Stimulated activated naive B cell treated with anti-CD40 and anti-IgM and Interleukin-4, amounts not matched to agents 10 μg/mL and 1 μg/mL and 100 μg/mL, for 72 hours (primary cell): ENCODE data around the gene GIGYF1.
"Not testable (repeated sequence)": the region's sequence is repeated elsewhere in the genome, so short reads cannot be mapped to it uniquely, and the experiment has no call there.

ENCODE experiments used
- ATAC-seq, 2 donors: fragments of 150-1000 bp; cut with Tn5 transposase; replicated peaks; 2 replicates each; pipeline ENCODE4 v1.10.0; 2021; ENCODE audit warnings: moderate library complexity in 1 of 2
- DNase-seq: peaks from one replicate; pipeline ENCODE4 v3.0.0; 2021
- H3K27ac Mint-ChIP-seq: one replicate; pipeline ENCODE4 v1.8.0; 2022; ENCODE audit warnings: mild to moderate bottlenecking, mixed read lengths
- H3K27me3 Mint-ChIP-seq, 2 donors: one replicate each; pipeline ENCODE4 v1.8.0; 2022; ENCODE audit warnings: mixed read lengths in 2 of 2
- H3K36me3 Mint-ChIP-seq, 2 donors: one replicate each; pipeline ENCODE4 v1.8.0; 2022; ENCODE audit warnings: mixed read lengths in 2 of 2, mild to moderate bottlenecking in 1 of 2
- H3K4me1 Mint-ChIP-seq, 2 donors: one replicate each; pipeline ENCODE4 v1.8.0; 2022; ENCODE audit warnings: mixed read lengths in 2 of 2, mild to moderate bottlenecking in 1 of 2
- H3K4me3 Mint-ChIP-seq, 2 donors: one replicate each; pipeline ENCODE4 v1.8.0; 2022; ENCODE audit warnings: mild to moderate bottlenecking in 2 of 2, mixed read lengths in 2 of 2, moderate library complexity in 1 of 2
- H3K9me3 Mint-ChIP-seq, 2 donors: one replicate each; pipeline ENCODE4 v1.8.0; 2022; ENCODE audit warnings: mixed read lengths in 2 of 2, mild to moderate bottlenecking in 1 of 2

The GIGYF1 gene

GRCh38 chr7:100676501-100677306, 17.3 kb downstream of the GIGYF1 start:
- Mint-ChIP-seq H3K9me3 (no peaks in the 10 kb centered on the region), H3K36me3 (peaks cover 24 to 45% of the 10 kb centered on the region in 2 donors), H3K4me1 (peaks cover 16 to 47% of the 10 kb centered on the region in 2 donors), H3K27me3 (no peaks in the 10 kb centered on the region), H3K4me3 (peak overlapping the region; percentile 84 to 85), H3K27ac (peak overlapping the region; percentile 90)
- DNase-seq (no peak), ATAC-seq (no peak)

DNA sequence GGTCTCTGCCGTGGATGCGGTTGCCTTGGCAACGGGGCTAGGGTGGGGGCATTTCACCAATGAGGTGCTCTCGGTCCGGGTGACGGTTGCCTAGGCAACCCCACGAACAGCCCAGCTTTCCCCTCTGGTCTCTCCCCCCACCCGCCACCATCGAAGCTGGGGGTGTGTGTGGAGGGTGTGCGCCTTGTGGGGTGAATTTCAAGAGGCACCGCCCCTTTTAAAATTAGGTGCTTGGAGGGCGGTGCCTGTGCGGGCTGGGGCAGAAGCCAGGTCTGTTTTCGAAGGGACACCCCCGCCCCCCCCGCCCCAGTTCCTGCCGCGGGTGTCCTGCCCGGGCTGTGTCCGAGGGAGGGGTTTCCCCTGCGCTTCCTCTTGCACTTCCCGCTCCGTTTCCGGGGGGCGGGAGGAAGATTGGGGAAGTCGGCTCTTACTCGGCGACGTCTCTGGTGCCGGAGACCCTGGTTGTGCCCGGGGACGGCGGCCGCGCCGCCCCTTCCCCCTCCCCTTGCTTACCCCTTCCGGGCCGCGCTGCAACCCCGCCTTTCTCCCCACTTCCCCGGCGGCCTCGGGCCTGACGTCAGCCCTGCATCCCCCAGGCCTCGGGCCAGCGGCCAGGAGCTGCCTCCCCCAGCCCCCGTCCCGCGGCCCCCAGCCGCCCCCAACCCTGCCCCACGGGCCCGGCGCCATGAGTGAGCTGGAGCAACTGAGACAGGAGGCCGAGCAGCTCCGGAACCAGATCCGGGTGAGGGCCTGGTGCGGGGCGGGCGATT, 18.3 kb downstream of the GIGYF1 start:
- H3K27ac Mint-ChIP-seq, result peak overlapping the region; percentile 81

GRCh38 chr7:100675105-100675451, 19.0 kb downstream of the GIGYF1 start:
- H3K36me3 Mint-ChIP-seq, result peaks cover 19 to 35% of the 10 kb centered on the region in 2 donors
- peak overlapping the region; percentile 81 for H3K27ac Mint-ChIP-seq

More for the DNA sequence above, 18.3 kb downstream of the GIGYF1 start:
- H3K4me1 Mint-ChIP-seq, result peaks cover 16 to 42% of the 10 kb centered on the region in 2 donors
- DNase-seq (peak; percentile 81), ATAC-seq (peak; percentile 49 to 51)
- H3K36me3 Mint-ChIP-seq, result peaks cover 21 to 41% of the 10 kb centered on the region in 2 donors
- H3K9me3 Mint-ChIP-seq, result no peaks in the 10 kb centered on the region
- H3K27me3 Mint-ChIP-seq, result no peaks in the 10 kb centered on the region
- peak overlapping the region; percentile 84 to 85 for H3K4me3 Mint-ChIP-seq

DNA sequence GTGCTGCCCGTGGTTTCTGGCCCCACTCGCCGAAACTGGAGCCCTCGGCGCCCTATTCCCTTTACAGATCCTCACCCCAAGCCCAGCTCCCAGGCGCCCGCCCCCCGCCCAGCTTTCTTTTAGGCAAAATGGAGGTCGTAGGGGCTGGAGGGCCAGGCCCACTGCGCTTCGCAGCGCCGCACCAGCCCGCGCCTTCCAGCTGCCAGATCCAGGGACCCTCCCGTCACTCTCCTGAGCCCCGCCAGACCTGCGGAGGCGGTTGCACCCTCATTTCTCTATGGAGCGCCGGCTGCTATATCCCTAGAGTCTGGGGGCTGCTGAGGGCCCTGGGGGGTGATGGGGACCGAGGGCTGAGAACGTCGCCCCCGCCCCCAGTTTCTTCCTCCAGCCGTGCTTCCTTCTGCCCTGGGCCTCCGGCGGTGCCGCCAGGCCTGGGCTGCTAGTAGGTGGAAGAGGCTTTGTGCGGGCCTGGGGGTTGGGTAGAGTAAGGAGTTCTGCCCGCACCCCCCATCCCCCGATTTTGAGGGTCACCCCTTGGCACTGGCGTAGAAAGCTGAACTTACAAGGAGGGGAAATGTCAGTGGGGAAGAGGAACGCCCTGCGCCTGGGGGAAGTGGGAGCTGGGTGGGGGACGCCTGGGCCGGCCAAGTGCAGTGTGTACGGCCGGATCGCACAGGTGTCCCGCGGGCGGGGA, 19.5 kb downstream of the GIGYF1 start:
- Mint-ChIP-seq H3K4me1 (peaks cover 16 to 30% of the 10 kb centered on the region in 2 donors), H3K27me3 (no peaks in the 10 kb centered on the region), H3K36me3 (peaks cover 16 to 30% of the 10 kb centered on the region in 2 donors), H3K4me3 (peak overlapping the region; percentile 92 to 97), H3K27ac (peak overlapping the region; percentile 97), H3K9me3 (no peaks in the 10 kb centered on the region)
- DNase-seq (no peak), ATAC-seq (no peak)

More at GRCh38 chr7:100675105-100675451, 19.0 kb downstream of the GIGYF1 start:
- DNase-seq (no peak), ATAC-seq (no peak)
- H3K4me1 Mint-ChIP-seq, result peaks cover 16 to 35% of the 10 kb centered on the region in 2 donors
- H3K9me3 Mint-ChIP-seq, result no peaks in the 10 kb centered on the region
- H3K4me3 Mint-ChIP-seq, result peak overlapping the region; percentile 92 to 97
- no peaks in the 10 kb centered on the region for H3K27me3 Mint-ChIP-seq

DNA sequence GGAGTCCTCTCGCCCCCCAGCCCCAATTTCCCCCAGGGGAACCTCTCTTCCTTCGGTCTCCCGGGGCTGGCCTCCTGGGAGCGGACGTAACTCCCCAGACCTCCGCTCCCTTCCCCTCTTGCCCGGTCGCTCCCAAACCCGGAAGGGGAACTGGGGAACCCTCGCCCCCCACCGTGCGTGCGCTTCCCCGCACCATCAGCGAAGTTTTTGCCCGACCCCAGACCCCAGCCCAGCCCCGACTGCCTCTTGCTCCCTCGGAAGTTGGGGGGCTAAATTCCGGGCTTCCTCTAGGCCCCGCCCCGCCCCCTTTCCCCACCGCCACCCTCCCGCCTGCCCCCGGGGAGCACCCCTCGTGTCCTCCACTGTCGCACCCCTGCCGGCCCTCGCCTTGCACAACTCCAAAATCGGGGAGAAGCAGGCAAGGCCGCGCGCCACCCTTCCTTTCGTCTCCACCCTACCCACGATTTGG, 20.1 kb downstream of the GIGYF1 start:
- H3K36me3 Mint-ChIP-seq, result peaks cover 13 to 25% of the 10 kb centered on the region in 2 donors
- no peak for ATAC-seq
- peak overlapping the region; percentile 92 to 97 for H3K4me3 Mint-ChIP-seq
- DNase-seq, result no peak
- H3K27ac Mint-ChIP-seq, result peak overlapping the region; percentile 97
- H3K9me3 Mint-ChIP-seq, result no peaks in the 10 kb centered on the region
- H3K4me1 Mint-ChIP-seq, result peaks cover 16 to 25% of the 10 kb centered on the region in 2 donors
- no peaks in the 10 kb centered on the region for H3K27me3 Mint-ChIP-seq

DNA sequence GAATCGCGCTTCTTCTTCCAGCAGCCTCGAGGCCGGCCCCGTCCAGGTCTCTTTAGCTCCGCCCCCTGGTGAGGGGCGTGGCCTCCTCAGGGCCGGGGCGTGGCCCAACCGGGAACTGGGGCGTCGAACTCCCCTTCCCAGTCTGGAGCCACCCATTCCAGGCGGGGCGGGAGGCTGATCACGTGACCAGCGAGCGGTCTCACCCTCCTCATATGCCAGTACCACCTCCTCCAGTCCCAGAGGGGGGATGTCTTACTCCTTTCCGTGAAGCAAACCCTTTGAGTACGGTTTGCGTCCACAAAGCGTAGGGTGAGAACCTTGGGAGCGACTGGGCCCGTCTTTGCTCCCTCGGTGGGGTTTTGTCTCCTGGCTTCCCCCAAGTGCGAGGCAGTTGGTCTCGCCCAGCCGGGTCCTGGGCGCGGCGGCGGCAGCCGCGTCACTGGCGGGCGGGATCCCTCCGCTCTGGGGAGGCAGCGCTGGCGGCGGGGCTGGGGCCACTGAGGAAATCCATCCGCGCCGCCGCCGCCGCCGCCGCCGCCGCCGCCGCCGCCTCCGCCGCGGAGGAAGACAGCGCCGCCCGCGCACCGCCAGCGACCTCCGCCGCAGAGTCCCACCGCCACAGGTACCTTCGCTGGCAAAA, 20.6 kb downstream of the GIGYF1 start, which contains the start of gene GNB2:
Gene GNB2 (plus strand): TSS at position 439 of the 640 bp plus-strand sequence. CDS start 2,526 bp downstream, outside the sequence.
- no peaks in the 10 kb centered on the region for H3K9me3 Mint-ChIP-seq
- H3K4me3 Mint-ChIP-seq, result peak within 1 kb of the TSS; percentile 92 to 97

GRCh38 chr7:100671353-100672327, 22.4 kb downstream of the GIGYF1 start:
- Mint-ChIP-seq H3K4me3 (no peak overlapping the region), H3K27ac (no peak overlapping the region), H3K27me3 (peaks cover 0 to 12% of the 10 kb centered on the region in 2 donors), H3K9me3 (no peaks in the 10 kb centered on the region), H3K4me1 (peaks cover 11 to 20% of the 10 kb centered on the region in 2 donors), H3K36me3 (peaks cover 6 to 13% of the 10 kb centered on the region in 2 donors)
- DNase-seq, result no peak
- no peak for ATAC-seq

More for the DNA sequence above, 20.6 kb downstream of the GIGYF1 start, which contains the start of gene GNB2:
- Mint-ChIP-seq H3K36me3 (peaks cover 11 to 23% of the 10 kb centered on the region in 2 donors), H3K27me3 (peaks cover 0 to under 1% of the 10 kb centered on the region in 2 donors), H3K4me1 (peaks cover 15 to 22% of the 10 kb centered on the region in 2 donors), H3K27ac (peak within 1 kb of the TSS; percentile 98)
- peak; percentile 67 to 73 for ATAC-seq
- peak; percentile 98 for DNase-seq

- DNase-seq (no peak), ATAC-seq (no peak)
- Mint-ChIP-seq H3K36me3 (peaks cover 2 to 9% of the 10 kb centered on the region in 2 donors), H3K9me3 (no peaks in the 10 kb centered on the region), H3K4me1 (peaks cover 6 to 15% of the 10 kb centered on the region in 2 donors), H3K27ac (no peak overlapping the region), H3K27me3 (peaks cover 0 to 12% of the 10 kb centered on the region in 2 donors), H3K4me3 (no peak overlapping the region)
Measured at GRCh38 chr7:100670074-100670473, 24.0 kb downstream of the GIGYF1 start.

DNA sequence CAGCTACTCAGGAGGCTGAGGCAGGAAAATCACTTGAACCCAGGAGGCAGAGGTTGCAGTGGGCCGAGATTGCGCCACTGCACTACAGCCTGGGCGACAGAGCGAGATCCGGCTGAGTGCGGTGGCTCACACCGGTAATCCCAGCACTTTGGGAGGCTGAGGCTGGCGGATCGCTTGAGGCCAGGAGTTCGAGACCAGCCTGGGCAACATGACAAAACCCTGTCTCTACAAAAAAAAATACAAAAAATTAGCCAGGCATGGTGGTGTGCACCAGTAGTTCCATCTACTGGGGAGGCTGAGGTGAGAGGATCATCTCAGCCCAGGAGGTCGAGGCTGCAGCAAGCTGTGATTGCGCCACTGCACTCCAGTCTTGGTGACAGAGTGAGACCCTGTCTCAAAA, 24.9 kb downstream of the GIGYF1 start:
- Mint-ChIP-seq H3K27me3 (peaks cover 0 to 12% of the 10 kb centered on the region in 2 donors), H3K4me1 (peaks cover 6 to 15% of the 10 kb centered on the region in 2 donors)
- not testable (repeated sequence) for H3K36me3 Mint-ChIP-seq, H3K9me3 Mint-ChIP-seq, H3K27ac Mint-ChIP-seq, DNase-seq, ATAC-seq, H3K4me3 Mint-ChIP-seq

GRCh38 chr7:100668069-100668449, 26.0 kb downstream of the GIGYF1 start:
- H3K27me3 Mint-ChIP-seq, result peaks cover 0 to 12% of the 10 kb centered on the region in 2 donors
- H3K4me1 Mint-ChIP-seq, result peaks cover 4 to 11% of the 10 kb centered on the region in 2 donors
- no peak overlapping the region for H3K27ac Mint-ChIP-seq
- H3K36me3 Mint-ChIP-seq, result no peaks in the 10 kb centered on the region
- DNase-seq (no peak), ATAC-seq (no peak)
- H3K9me3 Mint-ChIP-seq, result no peaks in the 10 kb centered on the region
- H3K4me3 Mint-ChIP-seq, result no peak overlapping the region

DNA sequence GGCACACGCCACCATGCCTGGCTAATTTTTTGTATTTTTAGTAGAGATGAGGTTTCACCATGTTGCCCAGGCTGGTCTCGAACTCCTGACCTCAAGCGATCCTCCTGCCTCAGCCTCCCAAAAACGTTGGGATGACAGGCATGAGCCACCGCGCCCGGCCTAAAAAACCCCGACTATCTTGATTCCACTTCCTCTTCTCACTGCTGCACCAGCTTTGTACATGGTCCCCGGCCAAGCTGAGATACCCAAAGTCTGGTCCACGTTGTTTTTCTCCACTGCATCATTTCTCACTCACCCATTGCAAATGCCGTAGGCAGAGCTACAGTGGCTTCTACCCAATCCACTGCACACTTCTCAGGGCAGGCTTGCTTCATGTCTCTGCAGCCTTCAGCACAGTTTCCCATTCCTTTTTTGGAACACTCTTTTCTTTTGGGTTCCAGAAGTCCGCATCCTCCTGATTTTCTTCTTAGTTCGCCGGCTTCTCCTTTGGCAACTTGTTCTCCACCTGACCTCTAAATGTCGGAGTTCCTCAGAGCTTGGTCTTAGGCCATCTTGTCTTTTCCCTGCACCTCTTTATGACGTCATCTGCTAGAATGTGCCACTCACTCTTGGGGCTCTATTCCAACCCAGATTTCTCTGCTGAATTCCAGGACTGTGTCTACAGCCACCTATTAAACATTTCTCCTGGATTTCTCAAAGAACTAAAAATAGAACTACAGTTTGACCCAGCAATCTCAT, 26.6 kb downstream of the GIGYF1 start:
- H3K4me3 Mint-ChIP-seq, result no peak overlapping the region
- H3K36me3 Mint-ChIP-seq, result no peaks in the 10 kb centered on the region
- H3K27ac Mint-ChIP-seq, result no peak overlapping the region
- ATAC-seq (no peak), DNase-seq (no peak)
- no peaks in the 10 kb centered on the region for H3K9me3 Mint-ChIP-seq
- peaks cover 0 to 12% of the 10 kb centered on the region in 2 donors for H3K27me3 Mint-ChIP-seq
- peaks cover 4 to 8% of the 10 kb centered on the region in 2 donors for H3K4me1 Mint-ChIP-seq

- Mint-ChIP-seq H3K4me3 (no peak overlapping the region), H3K27me3 (peaks cover 8 to 12% of the 10 kb centered on the region in 2 donors), H3K36me3 (no peaks in the 10 kb centered on the region), H3K4me1 (peaks cover 4 to 8% of the 10 kb centered on the region in 2 donors), H3K9me3 (no peaks in the 10 kb centered on the region), H3K27ac (no peak overlapping the region)
- ATAC-seq (no peak), DNase-seq (no peak)
Measured at GRCh38 chr7:100665168-100665726, 28.8 kb downstream of the GIGYF1 start.
